SW 1271 (cell line): ENCODE measurements around the gene POMZP3.
"Not testable (repeated sequence)": the region's sequence is repeated elsewhere in the genome, so short reads cannot be mapped to it uniquely, and the experiment has no call there.

Source experiments
- DNase-seq, 2 experiments: peaks; one replicate each; lab custom pipeline; 2025; lab: John Stamatoyannopoulos, UW

Gene POMZP3

GRCh38 chr7:76586585-76587315 is 40.3 kb downstream of the POMZP3 start:
- not testable (repeated sequence) for DNase-seq

- DNase-seq: peak in 1 of 2 experiments; percentile 19
Observed at GRCh38 chr7:76583636-76584281, 43.3 kb downstream of the POMZP3 start.

GRCh38 chr7:76582848-76583631 is 44.0 kb downstream of the POMZP3 start:
- DNase-seq: peak; percentile 73 to 82

- not testable (repeated sequence) for DNase-seq
Observed at GRCh38 chr7:76575919-76576655, 51.0 kb downstream of the POMZP3 start.

GRCh38 chr7:76575431-76575830 is 51.6 kb downstream of the POMZP3 start:
- not testable (repeated sequence) for DNase-seq

GRCh38 chr7:76572296-76572695 is 54.8 kb downstream of the POMZP3 start:
- not testable (repeated sequence) for DNase-seq

GRCh38 chr7:76570324-76570775 is 56.7 kb downstream of the POMZP3 start:
- DNase-seq: not testable (repeated sequence)

GRCh38 chr7:76568742-76569141 is 58.3 kb downstream of the POMZP3 start:
- DNase-seq: peak in 1 of 2 experiments; percentile 59

GRCh38 chr7:76567753-76568152 is 59.3 kb downstream of the POMZP3 start:
- not testable (repeated sequence) for DNase-seq

- DNase-seq: not testable (repeated sequence)
Observed at GRCh38 chr7:76567311-76567710, 59.8 kb downstream of the POMZP3 start.

- not testable (repeated sequence) for DNase-seq
Observed at GRCh38 chr7:76565001-76565400, 62.1 kb downstream of the POMZP3 start.

- not testable (repeated sequence) for DNase-seq
Observed at GRCh38 chr7:76561342-76561741, 65.7 kb downstream of the POMZP3 start.

GRCh38 chr7:76560157-76560556 is 66.9 kb downstream of the POMZP3 start:
- not testable (repeated sequence) for DNase-seq
